GM18526 (cell line): ENCODE results near the gene PREX1.

Experiments used
- POLR2A ChIP-seq: IDR thresholded peaks from 3 replicates; pipeline ENCODE4 v1.6.1; 2011; ENCODE audit not compliant: insufficient read length; ENCODE audit errors: extremely low read depth

PREX1 gene

DNA sequence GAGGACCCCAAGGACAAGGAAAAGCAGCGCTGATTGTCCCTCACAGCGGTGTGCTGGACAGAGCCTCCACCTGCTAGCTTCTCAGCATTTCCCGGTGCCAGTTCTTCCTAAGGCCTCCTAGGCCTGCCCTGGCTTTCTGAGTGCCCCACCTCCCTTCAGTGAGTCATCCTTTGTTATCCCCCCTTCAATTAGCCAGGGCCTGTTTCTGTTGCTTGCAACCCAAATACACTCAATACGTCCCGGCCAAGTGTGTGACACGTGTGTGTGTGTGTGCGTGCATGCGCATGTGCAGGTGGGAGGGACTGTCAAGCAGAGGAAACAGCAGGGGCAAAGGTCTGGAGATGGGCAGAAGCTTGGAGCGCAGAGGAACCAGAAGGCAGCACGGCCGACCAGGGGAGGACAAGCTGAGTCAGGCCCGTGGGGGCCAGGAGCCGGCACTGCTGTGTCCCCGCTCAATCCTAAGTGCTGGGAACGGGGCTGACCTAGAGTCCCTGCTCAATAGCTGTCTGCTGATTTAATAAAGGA lies 159.8 kb downstream of the PREX1 start:
- no peak for TF ChIP-seq POLR2A

DNA sequence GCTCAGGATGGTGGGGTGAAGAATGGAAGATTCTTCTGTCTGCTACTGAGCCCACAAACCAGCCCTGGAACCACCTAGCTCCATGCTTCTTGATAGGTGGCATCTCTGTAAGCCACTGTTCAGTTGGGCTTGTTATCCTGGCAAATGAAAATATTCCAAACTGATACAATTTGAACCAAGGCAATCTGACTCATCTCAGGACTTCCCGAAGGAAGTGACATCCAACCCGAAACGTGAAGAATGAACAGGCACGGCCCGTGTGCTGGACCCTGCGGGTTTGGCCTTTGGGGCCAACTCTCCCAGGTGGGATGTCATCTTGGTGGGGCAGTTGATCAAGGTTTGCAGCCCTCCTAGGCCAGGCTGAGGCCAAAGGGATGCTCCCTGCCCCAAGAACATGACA lies 160.3 kb downstream of the PREX1 start:
- no peak for TF ChIP-seq POLR2A

- no peak for TF ChIP-seq POLR2A
Measured at GRCh38 chr20:48665785-48666184, 162.0 kb downstream of the PREX1 start.

DNA sequence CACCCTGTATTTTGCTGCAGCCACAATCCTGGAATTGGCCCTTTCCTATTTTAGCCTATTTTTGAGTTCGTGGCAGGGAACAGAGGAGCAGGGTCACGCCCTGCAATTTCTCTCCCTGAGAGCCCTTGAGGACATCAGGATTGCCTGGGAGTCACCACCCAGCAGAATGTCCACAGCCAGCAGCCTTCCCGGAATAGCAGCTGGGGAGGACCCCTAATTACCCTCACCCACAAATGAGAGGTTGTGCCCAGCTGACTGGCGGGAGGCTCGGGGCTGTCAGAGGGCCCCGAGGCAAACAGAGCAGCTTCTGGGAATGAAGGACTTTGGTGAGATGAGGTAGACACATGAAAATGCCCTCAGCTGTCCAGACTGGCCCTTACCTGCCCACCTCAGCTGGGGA lies 165.1 kb downstream of the PREX1 start:
- no peak for TF ChIP-seq POLR2A

- TF ChIP-seq POLR2A, result no peak
Measured at GRCh38 chr20:48661575-48662455, 166.0 kb downstream of the PREX1 start.

DNA sequence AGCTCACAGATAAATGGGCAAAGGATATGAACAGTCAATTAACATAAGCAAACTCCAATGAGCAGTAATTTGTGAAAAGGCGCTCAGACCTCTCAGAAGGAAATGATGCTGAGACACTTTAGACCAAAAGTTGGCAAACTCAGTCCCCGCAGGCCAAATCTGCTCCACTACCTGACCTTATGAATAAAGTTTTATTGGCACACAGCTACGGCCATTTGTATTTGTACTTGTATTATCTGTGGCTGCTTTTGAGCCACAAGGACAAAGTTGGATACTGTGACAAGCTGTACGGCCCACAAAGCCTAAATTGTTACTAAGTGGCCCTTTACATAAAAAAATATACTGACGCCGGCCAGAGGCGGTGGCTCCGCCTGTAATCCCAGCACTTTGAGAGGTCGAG lies 167.0 kb downstream of the PREX1 start:
- no peak for TF ChIP-seq POLR2A

GRCh38 chr20:48659858-48660257 lies 167.9 kb downstream of the PREX1 start:
- no peak for TF ChIP-seq POLR2A

- TF ChIP-seq POLR2A, result no peak
Measured at GRCh38 chr20:48658505-48658904, 169.3 kb downstream of the PREX1 start.

- no peak for TF ChIP-seq POLR2A
Measured at GRCh38 chr20:48658198-48658476, 169.7 kb downstream of the PREX1 start.

DNA sequence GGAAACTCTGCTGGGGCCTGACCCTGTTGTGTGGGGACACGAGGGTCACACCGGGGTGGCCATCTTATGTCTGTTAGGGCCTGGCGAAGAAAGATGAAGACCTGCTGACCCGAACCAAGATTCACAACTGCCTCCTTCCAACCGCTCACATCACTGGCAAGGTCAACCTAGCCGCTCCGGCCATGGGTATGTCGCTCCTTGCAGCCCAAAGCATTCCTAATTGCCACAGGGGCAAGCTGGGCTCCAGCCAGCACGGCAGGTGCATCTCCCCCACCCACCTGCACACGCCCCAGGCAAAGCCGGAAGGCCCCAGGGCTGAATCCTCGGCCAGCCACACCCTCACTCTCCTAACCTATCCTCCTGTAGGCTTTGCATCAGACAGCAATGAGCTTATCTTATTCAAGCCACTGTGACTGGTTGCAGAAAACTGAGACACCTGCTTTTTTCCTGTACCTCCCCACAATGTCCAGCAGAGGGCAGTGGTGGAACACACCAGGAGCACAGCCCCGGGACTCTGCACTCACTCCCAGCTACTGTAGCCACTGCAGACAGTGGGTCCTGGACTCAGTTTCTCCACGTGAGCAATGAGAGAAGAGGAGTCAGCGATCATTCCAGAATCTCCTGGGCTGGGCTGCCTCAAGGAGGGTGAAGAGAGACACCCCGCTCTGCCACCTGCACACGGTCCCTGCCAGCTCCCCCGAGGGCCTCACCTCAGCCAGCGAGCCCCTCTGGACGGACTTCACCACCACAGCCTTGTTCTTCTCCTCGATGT lies 170.2 kb downstream of the PREX1 start:
- no peak for TF ChIP-seq POLR2A

GRCh38 chr20:48656661-48657211 lies 171.1 kb downstream of the PREX1 start:
- TF ChIP-seq POLR2A, result no peak

DNA sequence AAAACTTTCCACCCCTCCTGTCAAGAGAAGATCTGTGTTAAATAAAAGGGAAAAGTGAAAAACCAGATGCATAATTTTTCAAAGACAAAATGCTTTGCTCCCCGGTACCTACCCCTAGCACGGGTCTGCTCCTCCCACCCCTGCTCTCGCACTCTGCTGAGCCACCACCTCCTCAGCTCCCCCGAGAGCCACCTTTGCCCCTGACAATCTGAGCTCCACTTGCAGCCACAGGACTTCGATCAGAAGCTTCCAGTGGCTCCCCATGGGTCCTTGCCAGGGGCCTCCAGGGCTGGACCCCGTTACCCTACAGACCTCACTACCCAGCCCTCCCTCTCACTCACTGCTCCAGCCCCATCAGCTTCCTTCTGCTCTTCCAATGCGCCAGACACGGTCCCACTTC lies 171.7 kb downstream of the PREX1 start:
- TF ChIP-seq POLR2A, result no peak

DNA sequence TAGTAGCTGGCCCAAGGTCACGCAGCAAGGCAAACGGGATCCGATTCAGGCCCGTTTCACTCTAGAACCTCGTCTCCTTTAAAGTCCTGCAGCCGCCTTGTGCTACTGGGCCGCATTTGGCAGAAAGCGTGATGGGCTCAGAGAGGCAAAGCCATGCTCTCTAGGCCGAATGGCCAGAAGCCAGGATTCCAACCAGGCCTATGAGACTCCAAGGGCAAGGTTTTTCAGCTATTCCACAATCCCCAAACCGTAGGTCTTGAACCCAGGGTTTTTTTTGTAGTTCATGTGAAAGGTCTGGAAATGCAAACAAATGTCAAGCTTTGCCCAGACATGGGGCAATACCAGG lies 174.1 kb downstream of the PREX1 start:
- TF ChIP-seq POLR2A, result no peak

- TF ChIP-seq POLR2A, result no peak
Measured at GRCh38 chr20:48652961-48653705, 174.7 kb downstream of the PREX1 start.

DNA sequence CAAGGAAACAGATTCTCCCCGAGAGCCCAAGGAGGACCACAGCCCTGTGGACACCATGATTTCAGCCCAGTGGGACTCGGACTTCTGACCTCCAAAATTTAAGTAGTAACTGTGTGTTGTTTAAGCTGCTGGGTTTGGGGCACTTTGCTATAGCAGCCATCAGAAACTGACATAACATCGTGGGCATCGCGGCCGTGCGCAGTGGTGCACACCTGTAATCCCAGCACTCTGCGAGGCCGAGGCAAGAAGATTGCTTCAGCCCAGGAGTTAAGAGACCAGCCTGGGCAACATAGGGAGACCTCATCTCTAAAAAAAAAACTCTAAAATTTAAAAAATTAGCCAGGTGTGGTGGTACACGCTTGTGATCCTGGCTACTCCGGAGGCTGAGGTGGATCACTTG lies 175.8 kb downstream of the PREX1 start:
- TF ChIP-seq POLR2A, result no peak
